ENCODE results near the gene GRIN3B.
"Not testable (repeated sequence)": the region's sequence is repeated elsewhere in the genome, so short reads cannot be mapped to it uniquely, and the experiment has no call there.

GRIN3B gene, protein sequence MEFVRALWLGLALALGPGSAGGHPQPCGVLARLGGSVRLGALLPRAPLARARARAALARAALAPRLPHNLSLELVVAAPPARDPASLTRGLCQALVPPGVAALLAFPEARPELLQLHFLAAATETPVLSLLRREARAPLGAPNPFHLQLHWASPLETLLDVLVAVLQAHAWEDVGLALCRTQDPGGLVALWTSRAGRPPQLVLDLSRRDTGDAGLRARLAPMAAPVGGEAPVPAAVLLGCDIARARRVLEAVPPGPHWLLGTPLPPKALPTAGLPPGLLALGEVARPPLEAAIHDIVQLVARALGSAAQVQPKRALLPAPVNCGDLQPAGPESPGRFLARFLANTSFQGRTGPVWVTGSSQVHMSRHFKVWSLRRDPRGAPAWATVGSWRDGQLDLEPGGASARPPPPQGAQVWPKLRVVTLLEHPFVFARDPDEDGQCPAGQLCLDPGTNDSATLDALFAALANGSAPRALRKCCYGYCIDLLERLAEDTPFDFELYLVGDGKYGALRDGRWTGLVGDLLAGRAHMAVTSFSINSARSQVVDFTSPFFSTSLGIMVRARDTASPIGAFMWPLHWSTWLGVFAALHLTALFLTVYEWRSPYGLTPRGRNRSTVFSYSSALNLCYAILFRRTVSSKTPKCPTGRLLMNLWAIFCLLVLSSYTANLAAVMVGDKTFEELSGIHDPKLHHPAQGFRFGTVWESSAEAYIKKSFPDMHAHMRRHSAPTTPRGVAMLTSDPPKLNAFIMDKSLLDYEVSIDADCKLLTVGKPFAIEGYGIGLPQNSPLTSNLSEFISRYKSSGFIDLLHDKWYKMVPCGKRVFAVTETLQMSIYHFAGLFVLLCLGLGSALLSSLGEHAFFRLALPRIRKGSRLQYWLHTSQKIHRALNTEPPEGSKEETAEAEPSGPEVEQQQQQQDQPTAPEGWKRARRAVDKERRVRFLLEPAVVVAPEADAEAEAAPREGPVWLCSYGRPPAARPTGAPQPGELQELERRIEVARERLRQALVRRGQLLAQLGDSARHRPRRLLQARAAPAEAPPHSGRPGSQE

DNA sequence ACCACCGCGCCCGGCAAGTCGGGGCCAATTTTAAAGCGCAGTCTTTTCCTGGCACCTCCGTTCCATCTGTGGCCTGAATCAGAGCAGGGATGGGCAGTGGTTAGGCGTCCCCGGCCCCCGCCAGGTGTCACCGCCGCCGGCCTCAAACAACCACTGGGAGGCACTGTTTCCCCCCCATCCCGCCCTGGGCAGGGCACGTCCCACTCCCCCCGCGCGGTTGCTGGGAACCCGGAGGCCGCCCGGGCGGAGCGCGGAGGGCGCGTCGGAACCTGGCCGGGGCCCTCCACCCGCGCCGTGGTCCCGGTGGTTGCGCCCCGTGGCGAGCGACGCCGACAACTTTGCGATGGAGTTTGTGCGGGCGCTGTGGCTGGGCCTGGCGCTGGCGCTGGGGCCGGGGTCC is at the start of gene GRIN3B:
Gene GRIN3B, plus strand, starts transcription at position 325 of the 400 bp plus-strand sequence. Its CDS starts 19 bp downstream, at position 344.
- DNase-seq (ENCODE audit: low read depth in 2 of 2), result peak in 1 of 2 donors; percentile 40

DNA sequence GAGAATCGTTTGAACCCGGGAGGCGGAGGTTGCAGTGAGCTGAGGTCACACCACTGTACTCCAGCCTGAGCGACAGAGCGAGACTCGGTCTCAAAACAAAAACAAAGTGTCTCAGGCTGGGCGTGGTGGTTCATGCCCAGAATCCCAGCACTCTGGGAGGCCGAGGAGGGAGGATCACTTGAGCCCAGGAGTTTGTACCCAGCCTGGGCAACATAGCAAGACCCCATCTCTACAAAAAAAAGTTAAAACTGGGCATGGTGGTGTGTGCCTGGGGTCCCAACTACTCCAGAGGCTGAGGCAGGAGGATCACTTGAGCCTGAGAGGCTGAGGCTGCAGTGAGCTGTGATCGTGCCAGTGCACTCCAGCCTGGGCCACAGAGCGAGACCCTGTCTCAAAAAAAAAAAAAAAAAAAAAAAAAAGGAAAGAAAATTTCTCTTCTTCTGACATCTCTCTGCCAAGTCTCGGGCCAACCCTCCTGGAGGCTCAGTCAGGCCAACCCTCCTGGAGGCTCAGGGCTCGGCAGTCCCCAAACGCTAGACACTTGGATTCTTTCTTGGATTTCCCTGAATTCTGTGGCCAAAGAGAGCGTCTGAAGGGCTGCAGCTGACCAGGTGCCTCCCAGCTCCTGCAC is 48.1 kb upstream of the GRIN3B start:
- no peak for DNase-seq (ENCODE audit: low read depth in 2 of 2)

- no peak for DNase-seq (ENCODE audit: low read depth in 2 of 2)
These were observed 47.4 kb upstream of the GRIN3B start for GRCh38 chr19:952680-953444.

- DNase-seq (ENCODE audit: low read depth in 2 of 2), result no peak
These were observed 46.6 kb upstream of the GRIN3B start for GRCh38 chr19:953445-954271.

- DNase-seq (ENCODE audit: low read depth in 2 of 2), result no peak
These were observed 45.9 kb upstream of the GRIN3B start for GRCh38 chr19:954272-954671.

DNA sequence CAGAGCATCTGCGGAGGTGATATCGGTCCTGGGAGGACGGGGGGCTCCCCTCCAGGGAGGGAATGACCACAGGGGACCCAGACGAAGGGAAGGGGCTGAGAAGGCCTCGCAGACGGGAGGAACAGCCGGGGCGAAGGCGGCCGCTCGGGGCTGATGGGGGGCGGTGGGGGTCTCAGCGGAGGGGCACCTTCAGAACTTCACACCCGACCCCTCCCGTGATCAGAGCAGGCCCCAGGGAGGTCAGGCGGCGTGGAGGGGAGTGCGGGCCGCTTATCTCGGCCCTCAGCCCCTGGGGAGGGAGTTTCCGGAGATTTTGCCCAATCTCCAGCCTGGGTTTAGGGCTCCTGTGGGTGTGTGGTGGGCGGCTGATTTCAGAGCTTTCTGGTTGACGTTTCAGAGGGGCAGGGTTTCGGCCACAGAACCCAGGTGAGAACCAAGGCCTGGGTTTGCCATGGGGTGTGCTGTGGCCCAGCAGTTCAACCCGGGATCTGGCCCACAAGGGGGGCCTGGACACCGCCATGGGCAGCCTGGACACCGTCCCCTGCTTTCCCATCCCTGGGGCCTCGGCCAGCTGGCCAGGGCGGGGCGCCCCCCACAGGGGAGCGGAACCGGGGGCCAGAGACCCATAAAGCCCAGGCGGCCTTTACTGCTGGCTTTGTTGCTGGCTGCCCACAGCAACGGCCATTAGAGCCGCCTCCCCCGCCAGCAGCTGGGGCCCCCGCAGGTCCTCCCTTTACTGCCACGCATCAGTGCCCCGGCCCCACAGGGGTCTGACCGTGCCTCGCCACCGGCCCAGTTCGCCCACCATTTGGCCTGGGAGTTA is 45.3 kb upstream of the GRIN3B start:
- DNase-seq (ENCODE audit: low read depth in 2 of 2), result no peak

GRCh38 chr19:955803-956765 is 44.1 kb upstream of the GRIN3B start:
- DNase-seq (ENCODE audit: low read depth in 2 of 2), result no peak

DNA sequence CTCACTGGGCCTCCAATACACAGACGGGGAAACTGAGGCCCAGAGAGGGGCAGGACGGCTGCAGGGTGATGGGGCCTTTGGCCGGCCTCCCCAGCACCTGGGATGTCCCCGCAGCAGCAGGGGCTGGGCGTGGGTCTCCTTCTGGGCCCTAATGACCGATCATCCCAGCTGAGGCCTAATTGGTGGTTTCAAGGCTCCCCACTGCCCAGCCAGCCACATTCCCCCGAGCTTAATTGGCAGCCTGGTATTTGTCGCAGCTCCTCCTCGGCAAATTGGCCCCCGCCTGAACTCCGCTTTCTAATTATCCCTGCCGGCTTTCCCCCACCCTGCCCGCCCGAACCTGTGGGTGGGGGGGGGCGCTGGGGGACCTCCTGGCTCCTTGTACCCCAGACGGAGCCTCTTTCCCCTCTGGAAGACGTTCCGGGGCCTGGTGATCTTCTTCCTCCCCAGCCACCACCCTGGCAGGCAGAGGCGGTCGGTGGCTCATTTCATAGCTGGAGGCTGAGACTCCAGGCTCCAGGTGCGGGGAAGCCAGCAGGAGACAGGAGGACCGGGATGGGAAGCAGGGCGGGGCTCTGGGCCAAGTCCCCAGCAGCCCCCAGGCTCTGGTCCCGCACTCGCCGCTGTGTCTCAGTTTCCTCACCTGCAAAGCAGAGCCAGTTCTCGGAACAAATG is 43.3 kb upstream of the GRIN3B start:
- DNase-seq (ENCODE audit: low read depth in 2 of 2), result no peak

DNA sequence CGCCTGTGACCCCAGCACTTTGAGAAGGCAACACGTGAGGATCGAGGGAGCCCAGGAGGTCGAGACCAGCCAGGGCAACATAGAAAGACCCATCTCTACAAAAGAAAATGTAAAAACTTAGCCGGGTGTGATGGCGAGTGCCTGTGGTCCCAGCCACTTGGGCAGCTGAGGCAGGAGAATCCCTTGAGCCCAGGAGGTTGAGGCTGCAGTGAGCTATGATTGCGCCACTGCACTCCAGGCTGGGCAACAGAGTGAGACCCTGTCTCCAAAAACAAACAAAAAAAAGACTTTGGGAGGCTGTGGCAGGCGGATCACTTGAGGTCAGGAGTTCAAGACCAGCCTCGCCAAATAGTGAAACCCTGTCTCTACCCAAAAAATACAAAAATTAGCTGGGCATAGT is 42.6 kb upstream of the GRIN3B start:
- not testable (repeated sequence) for DNase-seq (ENCODE audit: low read depth in 2 of 2)

DNA sequence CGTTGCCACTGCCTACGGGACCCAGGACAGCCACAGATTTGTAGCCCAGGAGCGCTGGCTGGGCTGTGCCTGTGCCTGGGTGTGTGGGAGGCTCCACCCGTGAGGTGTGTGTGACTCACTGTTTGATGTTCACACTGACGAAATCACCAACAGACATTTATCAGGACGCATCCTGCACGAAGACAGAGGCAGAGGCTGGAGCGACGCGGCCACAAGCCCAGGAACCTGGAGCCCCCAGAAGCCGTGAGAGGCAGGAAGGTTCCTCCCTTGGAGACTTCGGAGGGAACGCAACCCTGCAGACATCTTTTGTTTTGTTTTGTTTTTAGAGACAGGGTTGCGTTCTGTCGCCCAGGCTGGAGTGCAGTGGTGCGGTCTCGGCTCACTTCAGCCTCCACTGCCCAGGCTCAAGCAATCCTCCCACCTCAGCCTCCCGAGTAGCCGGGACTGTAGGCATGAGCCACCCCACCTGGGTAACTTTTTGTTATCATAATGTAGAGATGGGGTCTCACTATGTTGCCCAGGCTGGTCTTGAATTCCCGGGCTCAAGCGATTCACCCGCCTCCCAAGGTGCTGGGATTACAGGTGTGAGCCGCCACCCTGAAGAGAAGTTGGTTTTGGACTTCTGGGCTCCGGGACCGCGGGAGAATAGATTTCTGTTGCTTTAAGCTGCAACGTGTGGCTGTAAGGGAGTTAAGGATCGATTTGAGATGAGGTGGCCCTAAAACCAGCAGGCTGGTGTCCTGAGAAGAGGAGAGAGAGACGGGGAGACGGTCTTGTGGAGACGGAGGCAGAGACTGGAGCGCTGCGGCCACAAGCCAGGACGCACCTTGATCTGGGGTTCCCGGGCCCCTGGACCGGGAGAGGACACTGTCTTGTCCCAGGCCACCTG is 41.0 kb upstream of the GRIN3B start:
- peak in 1 of 2 donors; percentile 18 for DNase-seq (ENCODE audit: low read depth in 2 of 2)

- DNase-seq (ENCODE audit: low read depth in 2 of 2), result no peak
These were observed 40.2 kb upstream of the GRIN3B start for GRCh38 chr19:960020-960419.

- DNase-seq (ENCODE audit: low read depth in 2 of 2), result no peak
These were observed 39.6 kb upstream of the GRIN3B start for GRCh38 chr19:960601-960938.

DNA sequence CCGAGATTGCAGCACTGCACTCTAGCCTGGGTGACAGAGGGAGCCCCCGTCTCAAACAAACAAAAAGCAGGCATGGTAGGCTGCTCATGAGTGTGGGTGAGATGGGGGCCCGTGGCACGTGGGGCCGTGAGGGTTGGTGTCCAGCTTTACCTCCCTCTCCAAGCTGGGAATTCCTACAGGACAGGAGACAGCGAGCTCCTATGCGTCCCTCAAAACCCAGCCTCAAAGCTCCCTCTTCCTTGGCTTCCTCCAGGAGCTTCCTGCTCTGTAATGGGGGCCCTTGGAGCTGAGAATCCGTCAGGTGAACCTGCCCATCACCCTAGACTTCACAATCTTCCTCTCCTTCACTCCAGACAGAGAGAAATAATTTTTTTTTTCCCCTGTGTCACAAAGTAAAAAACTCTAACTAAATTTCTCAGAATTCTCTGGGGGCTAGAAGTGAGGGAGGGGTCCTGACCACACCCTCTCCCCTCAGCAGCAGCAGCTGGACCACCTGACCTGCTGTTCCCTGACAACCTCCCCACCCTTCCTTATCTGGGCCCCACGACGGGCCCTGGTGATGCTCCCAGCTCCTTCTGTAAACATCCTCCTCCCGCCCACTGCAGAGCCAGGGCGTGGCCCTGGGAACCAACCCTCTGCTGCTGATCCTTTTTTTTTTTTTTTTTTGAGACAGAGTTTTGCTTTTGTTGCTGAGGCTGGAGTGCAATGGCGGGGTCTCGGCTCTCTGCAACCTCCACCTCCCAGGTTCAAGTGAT is 38.2 kb upstream of the GRIN3B start:
- DNase-seq (ENCODE audit: low read depth in 2 of 2), result no peak

DNA sequence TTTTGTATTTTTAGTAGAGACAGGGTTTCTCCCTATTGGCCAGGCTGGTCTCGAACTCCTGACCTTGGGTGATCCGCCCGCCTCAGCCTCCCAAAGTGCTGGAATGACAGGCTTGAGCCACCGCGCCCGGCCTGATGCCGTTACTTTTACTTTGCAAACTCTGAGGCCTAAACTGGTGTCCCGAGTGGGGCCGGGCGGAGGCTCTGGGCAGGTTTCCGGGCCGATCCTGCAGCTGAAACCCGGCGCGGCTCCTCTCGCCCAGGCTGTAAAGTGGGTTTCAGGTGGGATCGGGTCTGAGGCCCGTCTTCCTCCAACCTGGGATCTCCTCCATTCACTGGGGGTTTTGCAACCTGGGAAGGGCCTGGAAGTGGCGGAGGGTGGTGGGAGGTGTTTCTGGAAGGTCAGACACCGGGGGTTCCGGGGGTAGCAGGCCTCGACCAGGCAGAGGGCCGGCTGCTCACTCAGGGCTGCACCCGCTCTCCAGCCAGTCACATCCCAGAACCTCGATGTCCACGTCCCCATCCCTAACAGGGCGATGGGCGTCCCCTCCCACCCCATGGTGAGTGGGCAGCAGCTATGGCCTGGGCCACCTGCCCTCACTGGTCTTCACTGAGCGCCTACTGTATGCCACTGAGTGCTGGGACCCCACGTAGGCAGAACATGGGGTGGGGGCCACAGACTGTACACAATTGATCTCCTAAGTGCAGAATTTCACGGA is 37.4 kb upstream of the GRIN3B start:
- DNase-seq (ENCODE audit: low read depth in 2 of 2), result no peak

DNA sequence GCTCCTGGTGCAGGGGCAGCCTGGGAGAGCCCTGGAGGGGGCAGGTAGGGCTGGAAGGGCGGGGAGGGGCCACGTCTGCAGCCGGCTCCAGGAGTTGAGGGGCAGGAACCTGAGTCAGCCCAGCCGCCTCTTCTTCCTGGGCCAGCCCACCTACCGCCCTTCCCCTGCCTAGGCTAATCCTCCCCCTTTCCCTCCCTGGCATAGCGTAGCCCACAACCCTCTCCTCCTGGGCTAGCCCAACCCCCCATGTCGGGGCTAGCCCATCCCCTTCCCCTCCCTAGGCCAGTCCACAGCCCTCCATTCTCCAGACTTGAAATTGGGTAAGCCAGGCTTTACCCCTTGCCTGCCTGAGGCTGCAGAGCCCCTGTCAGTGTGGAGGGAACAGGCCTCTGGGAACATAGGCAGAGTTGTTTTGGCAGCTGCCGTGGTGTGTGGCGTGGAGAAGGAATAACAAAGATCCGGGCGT is 36.7 kb upstream of the GRIN3B start:
- no peak for DNase-seq (ENCODE audit: low read depth in 2 of 2)
